Right atrium auricular region (tissue), 2 donors: ENCODE results near the gene METTL14. TPM values are rescaled to one million over a fixed set of nuclear protein-coding genes. Genes with fewer than 3 reads are reported as not detected.

Experiments used
- DNase-seq: peaks from one replicate; pipeline ENCODE4 v3.0.0-alpha.2; 2019; ENCODE audit warnings: low spot score
- H3K27ac ChIP-seq, 2 donors: fragments of 200-600 bp; sonication (generic); 1 replicate in 1 of 2; 2 replicates in 1 of 2; pipeline ENCODE4 v1.5.1; 2016 to 2019
- H3K27me3 ChIP-seq, 2 donors: fragments of 200-600 bp; sonication (generic); one replicate each; pipeline versions ENCODE4 v1.5.1 to v1.6.0; 2017 to 2019
- H3K36me3 ChIP-seq: fragments of 200-600 bp; sonication (generic); one replicate; pipeline ENCODE4 v1.5.1; 2016
- H3K4me1 ChIP-seq, 2 donors: fragments of 200-600 bp; sonication (generic); one replicate each; pipeline versions ENCODE4 v1.5.1 to v1.6.0; 2017 to 2019
- H3K4me3 ChIP-seq, 2 donors: fragments of 200-600 bp; sonication (generic); 1 replicate in 1 of 2; 2 replicates in 1 of 2; pipeline ENCODE4 v1.5.1; 2017 to 2019; ENCODE audit warnings: mild to moderate bottlenecking in 1 of 2, moderate library complexity in 1 of 2
- H3K9me3 ChIP-seq, 2 donors: fragments of 200-600 bp; sonication (generic); one replicate each; pipeline ENCODE4 v1.5.1; 2019
- total RNA-seq, 2 donors: library from RNA; depleted of rRNA; stranded (reverse); fragments of >200 nt; gene quantifications; one replicate each; pipeline ENCODE4 v1.1.0, GENCODE V29; 2016
- TF ChIP-seq, protein P1 (sequence below), 2 donors: fragments of 200-600 bp; sonication (generic); IDR thresholded peaks; one replicate each; pipeline ENCODE4 v1.5.1; 2019; ENCODE audit warnings: antibody characterized with exemption in 2 of 2

Gene METTL14
- total RNA-seq, 2 donors from 2014 or later, result 20.3 to 21.7 TPM

DNA sequence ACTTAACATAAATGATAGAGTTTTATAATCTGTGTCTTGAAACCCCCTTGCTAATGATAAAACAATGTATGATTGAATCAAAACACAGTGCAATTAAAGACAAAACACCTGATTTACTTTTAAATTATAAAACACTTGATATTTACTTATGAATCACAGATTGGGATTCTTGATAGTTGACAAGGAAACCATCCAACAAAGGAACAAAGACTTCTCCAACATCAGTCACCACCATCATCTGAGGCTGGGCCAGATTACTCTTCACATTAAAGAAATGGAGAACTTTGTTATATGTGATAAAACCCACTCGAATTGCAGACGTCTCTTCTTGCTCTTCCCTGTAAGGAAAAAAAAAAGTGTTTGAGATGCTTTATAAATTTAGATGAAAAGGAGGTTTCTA, 67.4 kb downstream of the METTL14 start:
- TF ChIP-seq, protein P1, sequence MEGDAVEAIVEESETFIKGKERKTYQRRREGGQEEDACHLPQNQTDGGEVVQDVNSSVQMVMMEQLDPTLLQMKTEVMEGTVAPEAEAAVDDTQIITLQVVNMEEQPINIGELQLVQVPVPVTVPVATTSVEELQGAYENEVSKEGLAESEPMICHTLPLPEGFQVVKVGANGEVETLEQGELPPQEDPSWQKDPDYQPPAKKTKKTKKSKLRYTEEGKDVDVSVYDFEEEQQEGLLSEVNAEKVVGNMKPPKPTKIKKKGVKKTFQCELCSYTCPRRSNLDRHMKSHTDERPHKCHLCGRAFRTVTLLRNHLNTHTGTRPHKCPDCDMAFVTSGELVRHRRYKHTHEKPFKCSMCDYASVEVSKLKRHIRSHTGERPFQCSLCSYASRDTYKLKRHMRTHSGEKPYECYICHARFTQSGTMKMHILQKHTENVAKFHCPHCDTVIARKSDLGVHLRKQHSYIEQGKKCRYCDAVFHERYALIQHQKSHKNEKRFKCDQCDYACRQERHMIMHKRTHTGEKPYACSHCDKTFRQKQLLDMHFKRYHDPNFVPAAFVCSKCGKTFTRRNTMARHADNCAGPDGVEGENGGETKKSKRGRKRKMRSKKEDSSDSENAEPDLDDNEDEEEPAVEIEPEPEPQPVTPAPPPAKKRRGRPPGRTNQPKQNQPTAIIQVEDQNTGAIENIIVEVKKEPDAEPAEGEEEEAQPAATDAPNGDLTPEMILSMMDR (IDR thresholded peaks at IDR 0.05), result no peak
- DNase-seq, result no peak
- no peak overlapping the region for H3K4me3 ChIP-seq
- no peaks in the 10 kb centered on the region for H3K27me3 ChIP-seq
- peaks cover 24% of the 10 kb centered on the region for H3K36me3 ChIP-seq
- no peaks in the 10 kb centered on the region for H3K9me3 ChIP-seq
- peak overlapping the region in 1 of 2 donors; percentile 75 for H3K27ac ChIP-seq
- H3K4me1 ChIP-seq, result peaks cover 0 to 67% of the 10 kb centered on the region in 2 donors

DNA sequence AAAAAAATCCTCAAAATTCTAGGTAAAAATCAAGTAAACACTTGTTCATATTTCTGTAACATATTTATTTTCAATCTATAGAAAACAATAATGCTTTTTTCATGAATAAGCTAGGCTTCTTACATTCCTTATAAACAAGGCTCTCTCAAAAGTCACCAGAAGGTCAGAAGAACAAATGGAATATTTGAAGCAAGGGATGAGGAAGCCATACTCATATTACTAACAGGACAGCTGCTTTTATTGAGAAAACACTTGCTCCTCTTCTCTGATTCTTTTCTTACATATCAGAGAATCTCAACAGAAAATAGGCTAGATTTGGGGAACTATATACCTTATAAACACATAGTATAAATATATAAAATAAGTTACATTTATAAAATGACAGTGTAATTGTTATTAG, 67.9 kb downstream of the METTL14 start:
- DNase-seq, result no peak
- H3K4me1 ChIP-seq, result peaks cover 0 to 72% of the 10 kb centered on the region in 2 donors
- H3K36me3 ChIP-seq, result peaks cover 24% of the 10 kb centered on the region
- no peaks in the 10 kb centered on the region for H3K27me3 ChIP-seq
- TF ChIP-seq, protein P1 (IDR thresholded peaks at IDR 0.05), result no peak
- no peak overlapping the region for H3K4me3 ChIP-seq
- no peaks in the 10 kb centered on the region for H3K9me3 ChIP-seq
- H3K27ac ChIP-seq, result peak overlapping the region; percentile 28 to 75

DNA sequence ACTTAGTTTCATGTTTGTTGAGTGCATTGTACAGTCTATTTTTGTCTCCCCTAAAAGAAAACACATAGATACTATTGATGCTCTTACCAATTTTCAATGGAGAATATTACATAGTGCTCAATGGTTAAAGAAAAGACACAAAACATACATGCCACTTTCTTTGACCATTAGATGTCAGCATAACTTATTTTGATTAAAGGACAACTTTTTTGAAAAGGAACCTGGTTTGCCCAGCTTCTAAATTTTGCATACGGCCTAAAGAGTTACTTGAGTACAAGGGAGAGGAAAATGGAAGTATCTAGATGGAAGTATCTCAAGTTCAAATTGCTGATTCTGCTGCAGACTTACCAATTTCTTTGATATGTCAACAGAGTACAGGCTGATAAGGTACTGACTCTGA, 68.5 kb downstream of the METTL14 start:
- H3K36me3 ChIP-seq, result peaks cover 24% of the 10 kb centered on the region
- DNase-seq, result no peak
- H3K27me3 ChIP-seq, result no peaks in the 10 kb centered on the region
- no peaks in the 10 kb centered on the region for H3K9me3 ChIP-seq
- peak overlapping the region; percentile 28 to 75 for H3K27ac ChIP-seq
- no peak overlapping the region for H3K4me3 ChIP-seq
- TF ChIP-seq, protein P1 (IDR thresholded peaks at IDR 0.05), result no peak
- peaks cover 0 to 78% of the 10 kb centered on the region in 2 donors for H3K4me1 ChIP-seq

DNA sequence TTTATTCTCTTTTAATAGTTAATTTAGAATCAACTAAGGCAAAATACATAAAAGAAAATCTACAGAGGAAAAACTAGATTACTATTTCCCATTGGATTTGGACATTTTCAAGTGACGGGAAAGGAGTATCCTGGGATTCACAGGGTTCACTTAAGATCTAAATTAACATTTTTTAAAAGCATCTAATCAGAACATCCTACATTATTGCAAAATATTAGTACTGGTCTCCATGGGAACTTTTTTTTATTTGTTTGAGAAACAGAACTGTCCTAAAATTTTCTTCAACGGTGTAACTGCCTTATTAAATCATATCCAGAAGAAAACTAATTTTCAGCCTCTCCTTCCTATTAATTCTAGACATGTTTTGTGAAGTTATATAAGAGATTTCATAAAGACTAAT, 69.7 kb downstream of the METTL14 start:
- no peak for DNase-seq
- Histone ChIP-seq H3K36me3 (peaks cover 24% of the 10 kb centered on the region), H3K4me1 (peaks cover 0 to 82% of the 10 kb centered on the region in 2 donors), H3K4me3 (no peak overlapping the region), H3K27ac (peak overlapping the region; percentile 49 to 75), H3K27me3 (no peaks in the 10 kb centered on the region), H3K9me3 (no peaks in the 10 kb centered on the region)
- TF ChIP-seq, protein P1 (IDR thresholded peaks at IDR 0.05), result no peak

DNA sequence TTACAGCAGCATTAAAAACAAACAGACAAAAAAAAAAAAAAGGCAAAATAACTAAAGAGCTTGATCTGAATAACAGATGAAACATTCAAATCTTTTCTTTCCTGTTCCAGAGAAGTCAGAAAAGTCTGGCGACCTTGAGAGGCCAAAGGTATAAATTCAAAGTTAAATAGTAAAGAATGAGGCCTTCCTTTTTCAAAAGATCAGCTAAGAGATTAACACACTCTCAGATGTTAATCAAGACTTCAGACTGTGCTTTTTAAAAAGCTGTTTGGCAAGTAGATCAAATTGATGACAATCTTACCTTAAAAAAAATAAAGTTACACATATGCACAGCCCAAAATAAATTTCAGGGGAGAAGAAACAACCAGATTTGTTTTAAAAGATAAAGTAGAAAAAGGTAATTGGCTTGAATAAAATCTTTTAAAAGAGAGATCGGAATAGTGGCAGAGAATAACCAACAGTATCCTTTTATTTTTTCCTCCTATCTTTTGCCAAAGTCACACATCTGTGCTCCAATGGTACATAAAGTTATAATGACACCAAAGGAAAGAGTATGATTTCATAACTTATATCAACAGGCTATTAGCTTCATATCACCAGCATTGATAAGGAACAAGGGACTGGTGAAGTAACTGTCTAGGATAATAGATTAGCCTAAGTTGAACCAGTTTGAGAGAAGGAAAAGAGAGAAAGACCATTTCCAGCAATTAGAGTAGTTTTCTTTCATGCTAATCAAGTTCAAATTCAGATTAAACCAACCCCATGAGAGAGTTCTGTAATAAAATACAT, 70.4 kb downstream of the METTL14 start:
- Histone ChIP-seq H3K27me3 (no peaks in the 10 kb centered on the region), H3K4me3 (no peak overlapping the region), H3K9me3 (no peaks in the 10 kb centered on the region), H3K27ac (peak overlapping the region; percentile 49 to 75), H3K36me3 (peaks cover 24% of the 10 kb centered on the region), H3K4me1 (peaks cover 0 to 87% of the 10 kb centered on the region in 2 donors)
- TF ChIP-seq, protein P1 (IDR thresholded peaks at IDR 0.05), result no peak
- DNase-seq, result no peak
